MM.1S (cell line): ENCODE results near the gene COQ8A.

Source experiments
- DNase-seq: peaks from one replicate; pipeline ENCODE4 v3.0.0-alpha.2; 2015
- H2AFZ ChIP-seq: fragments of 300-600 bp; sonication (generic); 2 replicates; pipeline ENCODE4 v1.6.0; 2016; ENCODE audit warnings: antibody characterized with exemption, low read length
- H3F3A ChIP-seq: fragments of 300-600 bp; sonication (generic); 2 replicates; pipeline ENCODE4 v1.6.1; 2016; ENCODE audit warnings: mild to moderate bottlenecking, antibody characterized with exemption, low read length, moderate library complexity, mixed read lengths; ENCODE audit not compliant: insufficient read depth
- H3K27ac ChIP-seq: fragments of 300-600 bp; sonication (generic); 2 replicates; pipeline ENCODE4 v1.5.1; 2016; ENCODE audit warnings: mild to moderate bottlenecking, low read length
- H3K27me3 ChIP-seq: fragments of 300-600 bp; sonication (generic); replicated peaks from 2 replicates; pipeline ENCODE4 v1.6.0; 2016; ENCODE audit warnings: low read length; ENCODE audit not compliant: insufficient read depth
- H3K36me3 ChIP-seq: fragments of 300-600 bp; sonication (generic); replicated peaks from 2 replicates; pipeline ENCODE4 v1.6.1; 2016; ENCODE audit warnings: mild to moderate bottlenecking, low read length, mixed read lengths; ENCODE audit not compliant: insufficient read depth
- H3K4me1 ChIP-seq: fragments of 300-600 bp; sonication (generic); 2 replicates; pipeline ENCODE4 v1.6.1; 2016; ENCODE audit warnings: low read length, mixed read lengths
- H3K4me2 ChIP-seq: fragments of 300-600 bp; sonication (generic); 2 replicates; pipeline ENCODE4 v1.6.0; 2016; ENCODE audit warnings: low read depth, low read length
- H3K4me3 ChIP-seq: fragments of 300-600 bp; sonication (generic); 2 replicates; pipeline ENCODE4 v1.5.1; 2016; ENCODE audit warnings: low read length, mixed read lengths
- H3K79me2 ChIP-seq: fragments of 300-600 bp; sonication (generic); 2 replicates; pipeline ENCODE4 v1.6.1; 2016; ENCODE audit warnings: mixed run types, low read length, mixed read lengths
- H3K9ac ChIP-seq: fragments of 300-600 bp; sonication (generic); 2 replicates; pipeline ENCODE4 v1.6.1; 2016; ENCODE audit warnings: low read length, mixed read lengths
- H3K9me2 ChIP-seq: fragments of 300-600 bp; sonication (generic); replicated peaks from 2 replicates; pipeline ENCODE4 v1.6.1; 2016; ENCODE audit warnings: mild to moderate bottlenecking, low read length, mixed read lengths; ENCODE audit not compliant: insufficient read depth
- H3K9me3 ChIP-seq: fragments of 300-600 bp; sonication (generic); replicated peaks from 2 replicates; pipeline ENCODE4 v1.6.1; 2016; ENCODE audit warnings: mild to moderate bottlenecking, low read length, mixed read lengths; ENCODE audit not compliant: insufficient read depth
- H4K20me1 ChIP-seq: fragments of 300-600 bp; sonication (generic); 2 replicates; pipeline ENCODE4 v1.6.1; 2016; ENCODE audit warnings: mild to moderate bottlenecking, low read length, moderate library complexity, mixed read lengths; ENCODE audit not compliant: insufficient read depth
- EZH2 ChIP-seq: fragments of 300-600 bp; sonication (generic); optimal IDR thresholded peaks from 2 replicates; pipeline ENCODE3; 2017; ENCODE audit warnings: low read depth, mild to moderate bottlenecking, antibody characterized with exemption, low read length, mixed read lengths
- EZH2phosphoT487 ChIP-seq: fragments of 300-600 bp; sonication (generic); IDR thresholded peaks from 2 replicates; pipeline ENCODE4 v1.6.1; 2018; ENCODE audit warnings: antibody characterized with exemption, low read length
- TF ChIP-seq, protein P1 (sequence below): fragments of 300-600 bp; sonication (generic); IDR thresholded peaks from 2 replicates; pipeline ENCODE4 v1.5.1; 2016; ENCODE audit warnings: antibody characterized with exemption, low read length, mixed read lengths

COQ8A gene

DNA sequence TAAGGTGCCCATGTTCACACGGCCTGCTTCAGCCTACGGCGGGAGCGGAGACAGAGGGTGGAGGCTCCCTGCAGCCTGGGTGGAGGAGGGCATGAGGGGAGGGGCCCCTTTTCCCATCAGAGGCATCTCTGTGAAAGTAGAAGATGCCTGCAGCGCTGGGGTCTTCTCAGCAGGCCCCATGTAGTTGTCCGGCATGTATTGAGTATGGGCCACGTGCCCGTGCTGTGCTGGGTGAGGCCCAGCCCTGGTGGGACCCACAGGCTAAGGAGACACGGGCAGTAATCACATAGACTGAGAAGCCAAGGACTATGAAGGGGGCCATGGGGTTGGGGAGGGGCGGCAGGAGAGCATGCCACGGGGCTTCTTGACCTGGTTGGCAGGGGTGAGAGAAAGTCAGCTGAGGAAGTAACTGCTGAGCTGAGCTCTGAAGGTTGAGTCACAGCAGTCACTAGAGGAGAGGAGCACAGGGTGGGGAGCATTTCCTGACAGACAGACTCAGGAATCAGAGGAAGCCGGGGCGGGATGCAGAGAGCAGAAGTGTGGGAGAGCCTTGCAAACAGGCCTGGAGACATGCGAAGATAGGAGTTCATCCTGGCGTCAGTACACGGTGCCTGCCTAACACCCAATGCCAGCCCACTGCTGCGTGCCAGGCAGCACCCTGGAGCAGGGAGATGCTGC, 48.1 kb upstream of the COQ8A start:
- Histone ChIP-seq H3K4me3 (no peak overlapping the region), H3K9ac (no peak overlapping the region), H3K27me3 (no peaks in the 10 kb centered on the region), H3K4me2 (no peak overlapping the region), H3K79me2 (no peaks in the 10 kb centered on the region), H3F3A (no peaks in the 10 kb centered on the region), H4K20me1 (no peaks in the 10 kb centered on the region), H3K9me2 (no peaks in the 10 kb centered on the region), H2AFZ (no peak overlapping the region), H3K9me3 (no peaks in the 10 kb centered on the region), H3K27ac (no peak overlapping the region), H3K36me3 (no peaks in the 10 kb centered on the region), H3K4me1 (peaks cover 21% of the 10 kb centered on the region)
- TF ChIP-seq EZH2phosphoT487 (no peak), EZH2 (no peak)
- TF ChIP-seq, protein P1, sequence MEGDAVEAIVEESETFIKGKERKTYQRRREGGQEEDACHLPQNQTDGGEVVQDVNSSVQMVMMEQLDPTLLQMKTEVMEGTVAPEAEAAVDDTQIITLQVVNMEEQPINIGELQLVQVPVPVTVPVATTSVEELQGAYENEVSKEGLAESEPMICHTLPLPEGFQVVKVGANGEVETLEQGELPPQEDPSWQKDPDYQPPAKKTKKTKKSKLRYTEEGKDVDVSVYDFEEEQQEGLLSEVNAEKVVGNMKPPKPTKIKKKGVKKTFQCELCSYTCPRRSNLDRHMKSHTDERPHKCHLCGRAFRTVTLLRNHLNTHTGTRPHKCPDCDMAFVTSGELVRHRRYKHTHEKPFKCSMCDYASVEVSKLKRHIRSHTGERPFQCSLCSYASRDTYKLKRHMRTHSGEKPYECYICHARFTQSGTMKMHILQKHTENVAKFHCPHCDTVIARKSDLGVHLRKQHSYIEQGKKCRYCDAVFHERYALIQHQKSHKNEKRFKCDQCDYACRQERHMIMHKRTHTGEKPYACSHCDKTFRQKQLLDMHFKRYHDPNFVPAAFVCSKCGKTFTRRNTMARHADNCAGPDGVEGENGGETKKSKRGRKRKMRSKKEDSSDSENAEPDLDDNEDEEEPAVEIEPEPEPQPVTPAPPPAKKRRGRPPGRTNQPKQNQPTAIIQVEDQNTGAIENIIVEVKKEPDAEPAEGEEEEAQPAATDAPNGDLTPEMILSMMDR, result no peak
- no peak for DNase-seq

DNA sequence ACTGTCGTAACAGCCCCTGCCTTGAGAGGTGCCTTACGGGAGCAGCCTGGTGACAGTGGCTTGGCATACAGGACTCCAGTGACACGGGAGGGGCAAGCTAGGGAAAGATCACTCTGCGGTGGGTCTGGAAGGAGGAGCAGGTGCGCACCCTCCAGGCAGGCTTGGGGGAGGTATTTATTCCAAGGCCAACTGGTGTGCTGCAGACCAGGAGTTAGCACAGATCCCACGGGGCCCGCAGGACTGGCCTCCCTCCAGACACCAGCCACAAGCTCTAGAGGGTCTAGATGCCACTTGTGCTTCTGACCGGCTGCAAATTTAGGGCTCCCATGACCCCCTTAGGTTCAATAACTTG, 47.6 kb upstream of the COQ8A start:
- no peak overlapping the region for H3K9ac ChIP-seq
- no peak overlapping the region for H3K4me3 ChIP-seq
- H3K27ac ChIP-seq, result no peak overlapping the region; the same call in 1 of the 2 replicates
- H3F3A ChIP-seq, result no peaks in the 10 kb centered on the region
- no peaks in the 10 kb centered on the region for H4K20me1 ChIP-seq
- H3K9me3 ChIP-seq, result no peaks in the 10 kb centered on the region
- TF ChIP-seq EZH2phosphoT487 (no peak), EZH2 (no peak)
- TF ChIP-seq, protein P1, result no peak
- no peaks in the 10 kb centered on the region for H3K27me3 ChIP-seq
- no peak for DNase-seq
- H3K4me1 ChIP-seq, result peaks cover 17% of the 10 kb centered on the region
- H3K36me3 ChIP-seq, result no peaks in the 10 kb centered on the region
- no peaks in the 10 kb centered on the region for H3K9me2 ChIP-seq
- no peaks in the 10 kb centered on the region for H3K79me2 ChIP-seq
- no peak overlapping the region for H2AFZ ChIP-seq
- no peak overlapping the region for H3K4me2 ChIP-seq

DNA sequence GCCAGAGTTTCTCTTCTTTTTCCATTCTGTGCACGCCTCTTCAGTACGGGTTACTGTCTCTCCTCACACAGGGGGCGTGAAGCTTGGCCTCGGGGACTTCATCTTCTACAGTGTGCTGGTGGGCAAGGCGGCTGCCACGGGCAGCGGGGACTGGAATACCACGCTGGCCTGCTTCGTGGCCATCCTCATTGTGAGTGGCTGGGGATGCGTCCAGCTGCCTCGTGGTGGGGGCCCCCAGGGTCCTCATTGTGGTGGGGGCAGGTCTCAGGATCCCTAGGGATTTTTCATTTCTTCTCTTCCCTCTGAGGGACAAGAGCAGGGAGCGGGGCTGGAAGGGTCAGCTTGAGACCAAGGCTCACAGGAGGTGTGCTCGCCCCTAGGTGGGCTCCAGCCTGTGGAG, 46.2 kb upstream of the COQ8A start:
- H3K27ac ChIP-seq, result no peak overlapping the region
- H2AFZ ChIP-seq, result no peak overlapping the region
- H3K36me3 ChIP-seq, result no peaks in the 10 kb centered on the region
- no peaks in the 10 kb centered on the region for H3K27me3 ChIP-seq
- H3F3A ChIP-seq, result 0 out of 2 replicates have a peak, but pooled peaks cover 2% of the 10 kb centered on the region
- no peaks in the 10 kb centered on the region for H3K9me3 ChIP-seq
- no peak for DNase-seq
- no peaks in the 10 kb centered on the region for H4K20me1 ChIP-seq
- no peak overlapping the region for H3K4me3 ChIP-seq
- no peaks in the 10 kb centered on the region for H3K9me2 ChIP-seq
- H3K9ac ChIP-seq, result no peak overlapping the region
- H3K4me2 ChIP-seq, result no peak overlapping the region
- TF ChIP-seq EZH2phosphoT487 (no peak), EZH2 (no peak)
- TF ChIP-seq, protein P1, result no peak
- peaks cover 19% of the 10 kb centered on the region for H3K4me1 ChIP-seq
- H3K79me2 ChIP-seq, result no peaks in the 10 kb centered on the region
